ENCODE results near the gene LIPC.

GRCh38 chr15:58406811-58407210 is 25.0 kb upstream of the LIPC start:
- TF ChIP-seq ZNF776 (tag by site-specific recombination; IDR thresholded peaks at IDR 0.05; ENCODE audit: borderline replicate concordance) (no peak), CTCF (tag by site-specific recombination; IDR thresholded peaks at IDR 0.05) (no peak), REST (tag by site-specific recombination; IDR thresholded peaks at IDR 0.05) (no peak), ZNF560 (tag by site-specific recombination; IDR thresholded peaks at IDR 0.05; ENCODE audit: borderline replicate concordance) (no peak), ZNF184 (tag by site-specific recombination; IDR thresholded peaks at IDR 0.05) (no peak), ZBTB48 (tag by site-specific recombination; IDR thresholded peaks at IDR 0.05) (no peak), ZBTB20 (tag by site-specific recombination; IDR thresholded peaks at IDR 0.05) (no peak), KLF10 (tag by site-specific recombination; IDR thresholded peaks at IDR 0.05) (no peak), HOXA7 (CRISPR knock-in tag; IDR thresholded peaks at IDR 0.05; ENCODE audit: borderline replicate concordance) (no peak), KLF7 (tag by site-specific recombination; IDR thresholded peaks at IDR 0.05; ENCODE audit: borderline replicate concordance) (no peak)
- TF ChIP-seq, protein P1, sequence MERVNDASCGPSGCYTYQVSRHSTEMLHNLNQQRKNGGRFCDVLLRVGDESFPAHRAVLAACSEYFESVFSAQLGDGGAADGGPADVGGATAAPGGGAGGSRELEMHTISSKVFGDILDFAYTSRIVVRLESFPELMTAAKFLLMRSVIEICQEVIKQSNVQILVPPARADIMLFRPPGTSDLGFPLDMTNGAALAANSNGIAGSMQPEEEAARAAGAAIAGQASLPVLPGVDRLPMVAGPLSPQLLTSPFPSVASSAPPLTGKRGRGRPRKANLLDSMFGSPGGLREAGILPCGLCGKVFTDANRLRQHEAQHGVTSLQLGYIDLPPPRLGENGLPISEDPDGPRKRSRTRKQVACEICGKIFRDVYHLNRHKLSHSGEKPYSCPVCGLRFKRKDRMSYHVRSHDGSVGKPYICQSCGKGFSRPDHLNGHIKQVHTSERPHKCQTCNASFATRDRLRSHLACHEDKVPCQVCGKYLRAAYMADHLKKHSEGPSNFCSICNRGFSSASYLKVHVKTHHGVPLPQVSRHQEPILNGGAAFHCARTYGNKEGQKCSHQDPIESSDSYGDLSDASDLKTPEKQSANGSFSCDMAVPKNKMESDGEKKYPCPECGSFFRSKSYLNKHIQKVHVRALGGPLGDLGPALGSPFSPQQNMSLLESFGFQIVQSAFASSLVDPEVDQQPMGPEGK (tag by site-specific recombination; IDR thresholded peaks at IDR 0.05) = no peak

Data from HEK293 (cell line).